ENCODE measurements around the gene EEF1A2. TPM values are rescaled to one million over a fixed set of nuclear protein-coding genes. Genes with fewer than 3 reads are reported as not detected.

EEF1A2 gene
- 1 to 10 TPM in 2 of 3 donors, under 1 TPM in 1; 0.79 to 1.6 (median 1.1) TPM for polyA plus RNA-seq (ENCODE audit: insufficient read length in 3 of 3)

DNA sequence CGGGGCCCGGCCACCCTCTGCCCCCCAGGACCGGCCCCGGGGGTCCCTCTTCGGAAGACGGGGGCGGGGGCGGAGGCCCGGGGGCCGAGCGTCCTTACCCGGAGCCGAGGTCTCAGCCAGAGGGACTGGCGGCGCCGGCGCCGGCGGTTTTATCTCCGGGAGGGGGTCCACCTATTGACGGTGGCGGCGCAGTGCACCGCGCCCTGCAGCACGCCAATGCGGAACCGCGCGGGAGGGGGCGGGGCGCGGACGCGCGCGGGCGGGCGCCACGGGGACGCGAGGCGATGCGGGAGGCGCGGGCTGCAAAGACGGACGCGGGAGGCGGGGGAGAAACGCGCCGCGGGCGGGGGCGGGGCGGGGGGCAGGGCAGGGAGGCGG lies at the start of gene EEF1A2:
TSS of gene EEF1A2 (minus strand) at position 124 of the 378 bp plus-strand sequence. CDS start 1,320 bp downstream, outside the sequence.
- DNase-seq (ENCODE audit: low read depth in 3 of 3, low spot score in 2 of 3) = no peak

- DNase-seq (ENCODE audit: low read depth in 3 of 3, low spot score in 2 of 3) = no peak
Measured at GRCh38 chr20:63548542-63548941, 49.7 kb upstream of the EEF1A2 start.

- DNase-seq (ENCODE audit: low read depth in 3 of 3, low spot score in 2 of 3) = no peak
Measured at GRCh38 chr20:63547725-63548480, 49.0 kb upstream of the EEF1A2 start, which contains the start of gene SRMS. SRMS (minus strand) TSS chr20:63547749; CDS start chr20:63547463, 286 bp downstream.

DNA sequence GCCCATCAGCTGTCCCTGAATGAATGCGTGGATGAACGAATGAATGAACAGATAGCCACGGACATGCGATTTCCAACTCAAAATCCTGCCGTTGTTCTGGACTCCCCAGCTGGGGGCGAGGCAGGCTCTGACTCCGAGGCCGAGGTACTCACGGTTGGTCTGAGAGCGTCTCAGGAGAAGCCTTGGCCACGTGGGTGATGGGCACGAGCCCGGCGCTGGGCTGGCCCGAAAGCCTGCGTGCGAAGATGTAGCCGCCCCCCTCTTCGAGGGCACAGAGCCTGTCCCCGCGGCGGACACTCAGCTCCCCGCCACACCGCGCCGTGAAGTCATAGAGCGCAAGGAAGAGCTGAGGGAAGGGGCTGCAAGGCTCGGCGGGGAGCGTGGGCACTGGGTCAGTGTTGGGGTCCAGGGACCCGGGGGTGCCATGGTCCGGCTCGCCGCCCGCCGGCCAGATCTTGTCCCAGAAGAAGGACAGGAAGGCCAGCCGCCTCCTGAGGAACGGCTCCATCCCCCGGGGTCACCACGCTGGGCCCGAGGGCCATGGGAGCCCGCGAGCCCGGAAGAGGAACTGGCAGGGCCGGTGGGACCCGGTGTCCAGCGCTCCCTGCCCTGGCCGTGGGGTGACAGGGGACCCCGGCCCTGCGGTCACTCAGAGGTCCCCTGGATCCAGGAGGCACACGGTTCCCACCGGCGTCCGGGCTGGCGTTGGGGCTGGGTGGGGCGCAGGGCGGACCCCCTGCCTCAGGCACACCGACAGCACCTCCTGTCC lies 48.3 kb upstream of the EEF1A2 start:
- DNase-seq (ENCODE audit: low read depth in 3 of 3, low spot score in 2 of 3) = no peak

GRCh38 chr20:63546256-63546955 lies 47.5 kb upstream of the EEF1A2 start:
- no peak for DNase-seq (ENCODE audit: low read depth in 3 of 3, low spot score in 2 of 3)

DNA sequence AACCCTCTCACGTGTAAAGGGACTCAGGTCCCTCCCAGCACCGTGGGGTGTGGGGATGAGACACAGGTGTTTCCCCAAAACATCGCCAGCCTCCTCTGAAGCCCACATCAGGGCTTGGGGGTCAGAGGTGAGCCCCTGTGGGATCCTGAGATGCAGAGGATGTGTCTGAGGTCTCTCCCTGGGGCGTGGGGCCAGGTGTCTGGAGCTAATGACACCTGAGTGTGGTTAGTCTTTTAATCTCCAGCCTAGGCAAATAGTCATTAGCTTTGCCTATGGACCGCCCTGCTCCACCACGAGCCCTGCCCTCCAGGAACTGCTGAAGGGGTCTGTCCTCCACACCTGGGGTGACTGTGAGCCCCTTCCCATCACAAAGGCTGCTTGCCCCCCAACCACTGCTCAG lies 46.9 kb upstream of the EEF1A2 start:
- DNase-seq (ENCODE audit: low read depth in 3 of 3, low spot score in 2 of 3) = no peak

GRCh38 chr20:63544958-63545516 lies 46.2 kb upstream of the EEF1A2 start:
- no peak for DNase-seq (ENCODE audit: low read depth in 3 of 3, low spot score in 2 of 3)

- no peak for DNase-seq (ENCODE audit: low read depth in 3 of 3, low spot score in 2 of 3)
Measured at GRCh38 chr20:63544241-63544957, 45.5 kb upstream of the EEF1A2 start.

- no peak for DNase-seq (ENCODE audit: low read depth in 3 of 3, low spot score in 2 of 3)
Measured at GRCh38 chr20:63543733-63544132, 44.9 kb upstream of the EEF1A2 start.

DNA sequence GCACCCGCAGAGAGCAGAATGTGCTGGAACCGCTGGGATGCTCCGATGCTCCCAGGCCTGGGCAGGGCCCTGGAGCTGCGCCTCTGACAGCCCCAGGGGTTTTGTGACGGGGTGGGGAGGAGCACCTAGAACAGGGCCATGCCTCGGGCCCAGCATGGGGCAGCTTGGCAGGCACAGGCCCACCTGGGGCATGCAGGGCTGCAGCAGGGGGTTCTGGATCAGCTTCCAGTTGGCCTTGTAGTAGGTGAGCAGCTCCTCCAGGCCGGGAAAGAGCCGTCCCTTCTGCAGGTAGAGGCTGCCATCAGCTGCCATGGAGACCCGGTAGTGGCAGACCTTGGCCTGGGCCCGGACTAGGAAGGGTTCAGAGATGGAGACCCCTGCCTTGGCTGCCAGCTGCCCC lies 44.2 kb upstream of the EEF1A2 start:
- no peak for DNase-seq (ENCODE audit: low read depth in 3 of 3, low spot score in 2 of 3)

- DNase-seq (ENCODE audit: low read depth in 3 of 3, low spot score in 2 of 3) = no peak
Measured at GRCh38 chr20:63542696-63543095, 43.8 kb upstream of the EEF1A2 start.

DNA sequence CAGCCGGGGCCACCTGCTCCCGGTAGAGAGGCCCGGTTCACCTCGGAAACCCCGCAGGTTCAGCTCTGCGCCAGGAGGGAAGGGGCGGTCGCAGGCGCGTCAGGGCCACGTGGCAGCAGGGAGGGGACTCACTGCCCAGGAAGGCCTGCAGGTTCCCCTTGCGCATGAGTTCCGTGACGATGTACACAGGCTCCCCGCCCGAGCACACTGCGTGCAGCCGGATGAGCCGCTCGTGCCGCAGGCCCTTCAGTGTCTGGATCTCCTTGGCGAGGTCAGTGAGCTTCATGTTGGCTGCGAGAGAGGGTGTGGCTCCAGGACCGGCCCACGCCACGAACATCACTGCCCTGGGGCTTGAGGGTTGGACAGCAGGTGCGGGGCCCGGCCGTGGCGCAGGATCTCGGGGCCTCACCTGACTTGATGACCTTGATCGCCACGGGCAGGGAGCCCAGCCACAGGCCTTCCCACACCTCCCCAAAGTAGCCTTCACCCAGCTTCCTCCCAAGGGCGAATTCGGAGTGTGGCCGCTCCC lies 43.2 kb upstream of the EEF1A2 start:
- DNase-seq (ENCODE audit: low read depth in 3 of 3, low spot score in 2 of 3) = no peak

GRCh38 chr20:63541371-63541770 lies 42.5 kb upstream of the EEF1A2 start:
- no peak for DNase-seq (ENCODE audit: low read depth in 3 of 3, low spot score in 2 of 3)

DNA sequence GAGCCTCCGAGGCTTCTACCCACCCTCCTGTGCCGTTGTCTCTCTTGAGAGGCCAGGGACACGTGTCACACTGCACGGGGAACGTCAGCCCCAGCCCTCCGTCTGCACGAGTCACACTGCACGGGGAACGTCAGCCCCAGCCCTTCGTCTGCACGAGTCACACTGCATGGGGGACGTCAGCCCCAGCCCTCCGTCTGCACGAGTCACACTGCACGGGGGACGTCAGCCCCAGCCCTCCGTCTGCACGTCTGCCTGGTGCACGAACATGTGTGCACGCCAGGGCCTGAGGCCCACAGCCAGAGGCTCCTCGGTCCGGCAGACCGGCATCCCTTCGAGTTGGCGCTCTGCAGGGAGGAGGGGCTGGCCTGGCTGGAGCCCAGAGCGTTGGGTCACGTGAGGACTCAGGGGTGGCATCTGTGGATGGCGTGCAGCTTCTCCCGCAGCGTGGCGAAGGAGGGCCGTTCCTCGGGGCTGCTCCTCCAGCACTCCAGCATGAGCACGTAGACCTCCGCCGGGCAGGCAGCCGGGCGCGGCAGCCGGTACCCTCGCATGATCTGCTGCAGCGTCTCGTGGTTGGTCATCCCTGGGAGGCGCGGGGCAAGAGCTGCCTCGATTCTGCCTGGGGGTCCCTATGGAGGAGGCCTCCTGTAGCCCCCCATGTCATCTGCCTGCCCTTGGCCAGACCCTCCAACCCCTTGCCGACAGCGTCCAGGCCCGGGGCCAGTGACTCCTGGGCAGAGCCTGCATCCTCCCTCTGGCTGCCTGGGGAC lies 41.7 kb upstream of the EEF1A2 start:
- no peak for DNase-seq (ENCODE audit: low read depth in 3 of 3, low spot score in 2 of 3)

- no peak for DNase-seq (ENCODE audit: low read depth in 3 of 3, low spot score in 2 of 3)
Measured at GRCh38 chr20:63539441-63540370, 40.8 kb upstream of the EEF1A2 start.

DNA sequence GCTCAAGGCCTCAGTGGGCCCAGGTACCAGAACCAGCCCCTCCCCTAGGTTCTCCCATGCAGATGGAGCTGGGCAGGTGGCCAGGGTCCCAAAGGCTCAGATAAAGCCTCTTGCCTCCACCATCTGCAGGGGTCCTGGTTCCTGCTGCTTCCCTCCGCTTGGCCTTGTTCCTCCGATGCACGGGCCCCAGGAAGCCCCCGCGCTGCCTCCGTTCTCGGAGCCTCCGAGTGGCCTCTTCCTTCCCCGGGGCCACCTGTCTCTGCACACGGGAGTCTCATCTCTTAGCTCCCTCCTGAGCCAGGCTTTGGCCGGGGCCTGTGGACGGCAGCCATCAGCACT lies 40.2 kb upstream of the EEF1A2 start:
- DNase-seq (ENCODE audit: low read depth in 3 of 3, low spot score in 2 of 3) = no peak

DNA sequence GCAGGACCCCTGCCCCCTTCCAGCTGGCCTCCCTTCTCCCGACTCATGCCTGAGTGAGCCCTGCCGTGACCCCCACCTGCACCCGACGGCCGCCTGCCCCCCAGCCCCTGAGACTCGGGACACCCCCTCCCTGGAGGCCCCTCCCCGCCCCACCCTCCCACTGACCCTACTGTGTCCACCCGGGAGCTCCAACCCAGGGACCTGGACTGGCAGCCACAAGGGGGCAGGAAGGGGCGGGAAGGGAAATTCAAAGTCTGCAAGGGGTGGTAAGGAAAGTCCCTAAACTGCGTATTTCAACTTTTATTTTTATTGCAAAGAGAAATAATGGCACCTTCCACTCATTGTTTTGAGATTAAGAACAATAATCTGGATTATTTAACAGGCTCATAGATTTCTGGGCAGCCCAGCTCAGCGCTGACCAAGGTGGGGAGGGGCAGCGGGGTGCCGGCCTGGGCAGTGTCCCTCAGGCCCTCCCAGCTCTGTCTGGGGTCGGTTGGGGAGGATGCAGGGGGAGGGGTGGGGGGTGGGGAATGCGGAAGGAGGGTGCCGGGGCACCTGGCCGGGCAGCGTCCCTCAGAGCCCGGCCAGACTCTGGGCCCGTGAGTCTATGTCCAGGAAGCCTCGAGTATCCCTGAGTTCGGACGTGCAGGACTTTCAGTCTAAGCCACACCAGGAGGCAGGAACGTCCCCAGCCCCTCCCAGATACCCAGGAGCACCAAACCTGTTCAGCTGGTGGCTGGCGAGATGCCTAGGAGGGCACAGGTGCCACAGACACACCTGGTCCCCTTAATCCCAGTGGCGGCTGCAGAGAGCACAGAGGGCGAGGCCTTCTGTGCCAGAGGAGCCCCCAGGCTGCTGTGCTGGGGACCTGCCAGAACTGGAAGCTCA lies 39.6 kb upstream of the EEF1A2 start:
- DNase-seq (ENCODE audit: low read depth in 3 of 3, low spot score in 2 of 3) = no peak

Measured in right renal cortex interstitium (tissue), 3 donors.